ES-I3 (cell line): ENCODE data around the gene FBLN5.

Source experiments
- H3K36me3 ChIP-seq: 2 replicates; pipeline ENCODE4 v1.6.1; 2013; ENCODE audit warnings: mild to moderate bottlenecking, low read length, control low read depth, moderate library complexity; ENCODE audit not compliant: insufficient read depth
- H3K4me1 ChIP-seq: 2 replicates; pipeline ENCODE4 v1.6.1; 2013; ENCODE audit warnings: mild to moderate bottlenecking, control low read depth, low read length; ENCODE audit not compliant: insufficient read depth
- H3K9ac ChIP-seq: 2 replicates; pipeline ENCODE4 v1.6.1; 2013; ENCODE audit warnings: low read depth, mild to moderate bottlenecking, low read length, moderate library complexity
- H3K9me3 ChIP-seq: 2 replicates; pipeline ENCODE4 v1.6.1; 2013; ENCODE audit warnings: mild to moderate bottlenecking, low read length, moderate library complexity; ENCODE audit not compliant: control insufficient read depth, insufficient read depth

Gene FBLN5, protein sequence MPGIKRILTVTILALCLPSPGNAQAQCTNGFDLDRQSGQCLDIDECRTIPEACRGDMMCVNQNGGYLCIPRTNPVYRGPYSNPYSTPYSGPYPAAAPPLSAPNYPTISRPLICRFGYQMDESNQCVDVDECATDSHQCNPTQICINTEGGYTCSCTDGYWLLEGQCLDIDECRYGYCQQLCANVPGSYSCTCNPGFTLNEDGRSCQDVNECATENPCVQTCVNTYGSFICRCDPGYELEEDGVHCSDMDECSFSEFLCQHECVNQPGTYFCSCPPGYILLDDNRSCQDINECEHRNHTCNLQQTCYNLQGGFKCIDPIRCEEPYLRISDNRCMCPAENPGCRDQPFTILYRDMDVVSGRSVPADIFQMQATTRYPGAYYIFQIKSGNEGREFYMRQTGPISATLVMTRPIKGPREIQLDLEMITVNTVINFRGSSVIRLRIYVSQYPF

DNA sequence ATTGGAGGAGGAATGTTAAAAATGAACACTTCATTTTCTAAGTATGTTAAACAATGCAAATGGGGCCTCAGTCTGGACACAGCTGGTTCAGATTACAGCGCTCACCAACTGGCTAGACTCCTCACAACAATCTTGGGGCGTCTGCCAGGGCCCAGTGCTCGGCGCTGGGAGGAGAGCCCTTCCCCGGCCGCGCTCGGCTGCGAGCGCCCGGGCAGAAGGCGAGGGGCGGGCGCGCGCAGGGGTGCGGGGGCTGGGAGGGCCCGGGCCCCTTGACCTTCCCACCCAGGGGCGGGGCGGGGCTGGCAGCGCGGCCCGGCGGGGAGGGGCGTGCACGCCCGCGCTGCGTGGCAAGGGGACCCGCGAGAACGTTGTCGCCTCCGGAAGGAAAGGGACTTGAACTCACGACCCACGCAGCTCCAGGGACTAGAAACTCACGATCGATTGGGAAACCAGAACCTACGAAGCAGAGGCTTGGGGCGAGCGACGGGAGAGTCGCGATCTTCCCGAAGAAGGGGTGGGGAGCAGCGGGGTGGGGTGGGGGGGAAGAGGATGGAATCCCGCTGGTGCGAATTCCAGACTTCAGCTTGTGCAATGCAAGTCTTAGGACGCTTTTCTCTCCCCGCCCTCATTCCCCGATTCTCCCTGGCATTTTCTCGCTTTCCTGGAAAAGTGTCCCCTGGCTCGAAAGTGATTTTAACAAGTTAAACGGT is at the start of gene FBLN5:
Gene FBLN5, minus strand, starts transcription at position 220 of the 710 bp plus-strand sequence. CDS start 465 bp downstream, outside the sequence.
- Histone ChIP-seq H3K9ac (peak within 1 kb of the TSS; percentile 52), H3K36me3 (no peaks in the 10 kb centered on the region), H3K4me1 (no peaks in the 10 kb centered on the region), H3K9me3 (no peaks in the 10 kb centered on the region)

DNA sequence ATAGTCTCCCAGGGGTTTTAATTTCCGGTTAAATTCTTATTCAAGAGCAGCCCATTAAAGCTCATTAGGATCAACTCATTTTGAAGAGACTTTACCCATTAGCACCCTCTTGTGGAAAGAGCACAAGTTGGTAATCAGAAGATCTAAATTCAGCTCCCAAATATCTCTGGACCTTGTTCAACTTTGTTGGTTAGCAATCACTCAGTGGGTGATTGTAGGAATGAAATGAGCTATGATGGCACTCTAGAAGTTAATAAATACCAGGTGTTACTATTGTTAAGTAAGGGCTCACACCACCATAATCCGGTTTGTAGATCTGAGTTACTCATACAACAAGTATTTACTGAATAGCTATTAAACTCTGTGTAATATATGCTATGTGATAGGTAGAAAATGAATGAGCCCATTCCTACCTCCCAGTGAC is 49.5 kb upstream of the FBLN5 start:
- no peaks in the 10 kb centered on the region for H3K4me1 ChIP-seq
- no peaks in the 10 kb centered on the region for H3K9me3 ChIP-seq
- peaks cover 3% of the 10 kb centered on the region; the same call in 1 of the 2 replicates for H3K36me3 ChIP-seq
- no peak overlapping the region for H3K9ac ChIP-seq

DNA sequence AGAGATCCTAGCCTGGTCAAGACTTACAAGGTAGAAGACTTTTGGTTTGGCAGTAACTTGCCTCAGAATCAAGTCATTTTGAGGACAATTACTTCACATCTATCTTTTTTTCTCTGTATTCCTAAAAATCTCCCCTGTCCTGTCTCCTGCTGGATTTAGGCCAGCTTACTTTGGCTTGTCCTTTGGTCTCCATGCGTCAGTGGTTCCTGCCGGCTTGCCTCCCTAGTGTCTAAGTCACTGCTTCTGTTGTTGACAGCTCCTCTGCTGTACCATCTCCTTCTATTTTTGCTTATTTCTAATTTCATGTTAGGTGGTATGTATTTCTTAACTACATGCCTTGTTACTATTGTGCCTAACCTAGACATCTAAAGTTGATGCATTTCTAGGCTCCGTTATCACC is 39.7 kb upstream of the FBLN5 start:
- Histone ChIP-seq H3K36me3 (peaks cover 5% of the 10 kb centered on the region), H3K9me3 (no peaks in the 10 kb centered on the region), H3K4me1 (no peaks in the 10 kb centered on the region), H3K9ac (no peak overlapping the region)

DNA sequence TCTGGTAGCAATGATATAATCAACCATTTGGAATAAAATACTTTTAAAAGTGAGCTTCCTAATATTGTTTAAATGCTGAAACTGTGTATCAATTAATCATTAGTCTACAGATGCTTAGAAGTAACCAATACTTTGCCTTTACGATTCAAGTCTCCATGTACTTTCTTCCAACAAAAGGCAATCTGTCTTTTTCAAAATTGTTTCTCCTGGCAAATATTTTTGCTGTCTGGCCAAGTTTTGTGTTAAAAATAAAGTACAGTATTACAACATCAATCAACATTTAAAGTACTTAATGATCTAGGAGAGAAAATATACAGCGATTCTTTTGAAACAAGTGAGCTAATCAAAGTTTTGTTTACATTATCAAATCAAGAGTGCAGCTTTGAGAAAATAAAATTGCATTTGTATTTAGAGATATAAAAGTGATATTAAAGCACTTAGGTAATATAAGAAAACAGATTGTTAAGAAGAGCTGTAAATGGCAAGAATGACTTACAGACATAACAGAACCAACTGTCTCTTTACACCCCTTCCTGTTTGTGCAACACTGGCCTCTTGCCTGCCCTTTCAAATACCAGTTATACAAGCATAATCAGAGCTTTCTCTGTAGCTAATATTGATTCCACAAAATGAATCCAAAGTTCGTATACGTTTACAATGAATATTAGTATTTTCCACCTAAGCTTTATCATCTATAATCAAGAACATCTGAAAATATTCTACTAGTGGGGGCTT is 38.2 kb upstream of the FBLN5 start:
- no peaks in the 10 kb centered on the region for H3K36me3 ChIP-seq

DNA sequence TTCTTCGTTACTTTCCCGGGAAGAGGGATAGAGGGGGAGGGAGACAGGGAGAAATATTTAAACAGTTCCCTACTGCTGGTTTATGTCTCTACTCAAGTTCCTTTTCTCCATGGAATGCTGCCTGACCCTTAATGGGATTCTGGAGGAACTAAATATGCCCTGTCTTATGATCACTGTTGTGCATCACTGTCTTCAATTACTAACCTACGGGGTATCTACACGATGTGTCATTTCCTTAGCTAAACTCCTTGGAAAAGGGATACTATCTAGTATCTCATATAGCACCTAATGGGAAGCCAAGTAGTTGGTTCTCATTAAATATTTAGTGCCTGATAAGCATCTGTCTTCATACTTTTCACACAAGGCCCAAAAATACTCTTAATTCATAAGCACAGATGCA is 37.5 kb upstream of the FBLN5 start:
- Histone ChIP-seq H3K4me1 (no peaks in the 10 kb centered on the region), H3K36me3 (no peaks in the 10 kb centered on the region), H3K9ac (no peak overlapping the region), H3K9me3 (no peaks in the 10 kb centered on the region)

More for the DNA sequence above, 38.2 kb upstream of the FBLN5 start:
- Histone ChIP-seq H3K9me3 (no peaks in the 10 kb centered on the region), H3K4me1 (no peaks in the 10 kb centered on the region), H3K9ac (no peak overlapping the region)

DNA sequence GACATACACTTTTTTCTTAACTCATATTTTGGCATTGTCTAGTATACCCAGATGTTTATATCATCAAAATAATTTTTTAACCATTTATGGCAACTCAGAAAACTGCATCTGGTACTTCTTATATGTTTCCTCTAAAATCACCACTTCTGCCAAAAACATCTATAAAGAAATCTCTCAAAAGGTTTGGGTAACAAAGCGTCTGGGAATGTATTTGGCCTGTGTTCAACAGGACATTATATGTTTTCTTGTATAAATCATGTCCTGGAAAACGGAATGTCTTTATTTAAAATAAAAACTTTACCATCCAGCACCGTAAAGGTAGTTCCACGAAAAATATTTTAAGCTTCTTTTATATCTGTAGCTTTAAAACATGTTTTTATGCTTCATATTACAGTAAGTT is 36.1 kb upstream of the FBLN5 start:
- no peak overlapping the region for H3K9ac ChIP-seq
- no peaks in the 10 kb centered on the region for H3K36me3 ChIP-seq
- no peaks in the 10 kb centered on the region for H3K4me1 ChIP-seq
- no peaks in the 10 kb centered on the region for H3K9me3 ChIP-seq

DNA sequence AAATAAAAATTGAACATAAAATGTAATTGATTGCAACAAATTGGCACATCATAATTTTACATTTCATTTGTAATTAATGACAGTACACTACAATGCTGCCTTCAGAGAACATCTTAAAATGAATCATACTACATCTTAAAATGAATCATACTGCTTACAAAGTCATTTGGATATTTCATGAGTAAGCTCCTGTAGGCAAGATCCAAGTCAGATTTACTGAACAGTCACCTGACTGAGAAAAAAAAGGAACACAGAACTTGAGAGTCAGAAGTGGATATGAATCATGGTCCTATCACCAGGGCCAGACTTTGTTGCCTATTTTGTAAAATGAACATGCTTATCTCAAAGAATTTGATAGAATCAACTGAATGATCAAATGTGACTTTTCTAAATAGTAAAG is 32.7 kb upstream of the FBLN5 start:
- Histone ChIP-seq H3K4me1 (no peaks in the 10 kb centered on the region), H3K36me3 (peaks cover 4% of the 10 kb centered on the region; the same call in 1 of the 2 replicates), H3K9ac (no peak overlapping the region), H3K9me3 (no peaks in the 10 kb centered on the region)

DNA sequence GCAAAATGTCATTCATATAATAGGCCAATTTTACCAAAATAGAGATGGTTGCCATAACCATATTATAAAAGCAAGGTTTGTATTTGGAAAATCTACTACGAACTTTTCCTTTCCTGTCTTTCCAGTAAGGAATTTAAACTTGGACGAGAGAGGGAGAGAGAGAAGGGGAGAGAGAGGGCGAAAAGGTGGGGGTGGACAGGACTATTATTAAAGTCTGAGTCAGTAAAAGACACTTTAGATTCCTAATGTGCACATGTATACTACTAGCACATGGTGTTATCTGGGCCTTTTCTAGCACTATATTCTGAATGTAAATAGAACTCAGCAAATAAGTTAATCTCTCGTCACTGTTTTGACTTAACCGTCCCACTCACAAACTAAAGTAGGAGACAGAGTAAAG is 30.4 kb upstream of the FBLN5 start:
- Histone ChIP-seq H3K9me3 (no peaks in the 10 kb centered on the region), H3K9ac (no peak overlapping the region), H3K4me1 (no peaks in the 10 kb centered on the region), H3K36me3 (peaks cover 4% of the 10 kb centered on the region; the same call in 1 of the 2 replicates)

DNA sequence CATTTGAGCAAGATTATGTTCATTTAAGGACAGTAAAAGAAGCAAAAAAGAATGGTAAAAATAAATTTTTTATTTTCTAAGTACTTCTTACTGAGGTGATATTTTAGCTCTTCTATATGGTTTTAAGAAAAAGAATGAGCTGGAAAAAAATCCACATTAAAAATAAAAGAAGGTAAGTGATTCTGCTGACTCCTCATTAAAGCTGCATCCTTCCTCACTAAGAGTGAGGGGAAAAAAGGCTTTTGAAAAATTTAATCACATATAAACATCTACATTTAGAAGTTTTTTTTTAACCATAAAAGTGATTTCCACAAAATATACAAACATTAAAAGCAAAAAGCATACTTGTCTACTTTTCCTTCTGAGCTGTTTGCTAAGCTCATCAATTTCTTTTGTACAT is 28.3 kb upstream of the FBLN5 start:
- no peaks in the 10 kb centered on the region for H3K9me3 ChIP-seq
- no peaks in the 10 kb centered on the region for H3K4me1 ChIP-seq
- peaks cover 4% of the 10 kb centered on the region; the same call in 1 of the 2 replicates for H3K36me3 ChIP-seq
- H3K9ac ChIP-seq: no peak overlapping the region

DNA sequence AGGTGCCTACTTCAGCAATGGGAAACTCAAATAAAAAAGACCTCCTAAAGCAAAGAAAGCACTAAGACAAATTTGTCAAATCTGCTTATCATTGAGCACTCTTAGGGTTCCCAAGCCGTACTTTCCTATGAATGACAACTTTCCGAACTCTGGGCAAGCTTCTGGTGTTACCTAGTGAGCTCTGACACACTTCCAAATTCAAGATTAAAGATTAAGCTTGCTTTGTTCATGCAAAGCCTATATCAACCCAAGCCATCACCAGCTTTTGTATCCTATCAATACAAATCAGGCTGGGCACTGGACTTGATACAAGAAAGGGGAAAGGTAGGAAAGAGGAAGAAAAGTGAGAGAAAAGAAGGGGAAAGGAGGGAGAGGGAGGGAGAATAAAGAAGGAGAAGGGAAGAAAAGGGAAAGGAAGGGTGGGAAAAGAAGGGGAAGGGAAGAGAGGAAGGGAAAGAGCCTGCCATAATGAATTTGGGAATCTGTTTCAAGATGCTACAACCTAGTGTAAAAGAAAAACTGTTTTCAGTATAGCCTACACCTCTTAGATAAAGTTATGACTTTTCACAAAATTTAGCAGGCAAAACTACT is 23.8 kb upstream of the FBLN5 start:
- Histone ChIP-seq H3K9ac (no peak overlapping the region), H3K9me3 (no peaks in the 10 kb centered on the region), H3K4me1 (no peaks in the 10 kb centered on the region), H3K36me3 (no peaks in the 10 kb centered on the region)

DNA sequence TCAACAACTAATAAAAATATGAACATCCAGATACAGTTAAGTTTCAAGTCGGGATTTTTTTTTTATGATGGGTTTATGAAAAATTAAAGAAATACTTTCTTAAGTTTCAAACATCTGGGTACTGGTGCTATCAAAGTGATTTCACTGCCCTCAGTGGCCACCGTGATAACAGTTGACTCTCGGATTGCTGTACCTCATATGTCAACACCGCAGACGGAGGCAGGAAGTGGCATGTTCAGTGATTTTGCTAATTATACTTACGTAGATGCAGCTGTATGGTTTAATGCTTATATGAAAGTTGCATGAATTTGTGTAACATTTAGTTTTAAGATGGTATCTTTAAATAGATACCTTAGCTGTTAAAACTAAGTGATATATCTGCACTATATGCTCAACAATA is 20.8 kb upstream of the FBLN5 start:
- no peaks in the 10 kb centered on the region for H3K9me3 ChIP-seq
- H3K9ac ChIP-seq: no peak overlapping the region
- no peaks in the 10 kb centered on the region for H3K36me3 ChIP-seq
- no peaks in the 10 kb centered on the region for H3K4me1 ChIP-seq

DNA sequence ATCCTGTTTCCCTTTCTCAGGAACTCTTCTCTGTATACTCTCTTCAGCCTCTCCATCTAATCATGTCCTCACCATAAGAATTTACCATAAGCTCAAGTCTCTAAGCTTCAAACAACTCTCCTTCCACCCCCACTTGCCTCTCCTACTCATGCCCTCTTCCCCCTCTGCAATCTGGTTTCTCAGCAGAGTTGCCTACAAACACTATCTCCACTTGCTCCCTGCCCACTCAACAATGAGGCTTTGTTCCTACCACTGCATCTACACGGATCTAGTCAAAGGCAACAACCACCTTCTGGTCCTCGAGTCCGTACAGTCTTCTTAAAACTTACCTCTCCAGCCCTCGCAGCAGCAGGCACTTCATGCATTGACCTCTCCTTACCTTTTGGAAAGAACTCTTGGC is 17.2 kb upstream of the FBLN5 start:
- H3K9me3 ChIP-seq: no peaks in the 10 kb centered on the region
- H3K9ac ChIP-seq: no peak overlapping the region
- H3K36me3 ChIP-seq: no peaks in the 10 kb centered on the region
- no peaks in the 10 kb centered on the region for H3K4me1 ChIP-seq

DNA sequence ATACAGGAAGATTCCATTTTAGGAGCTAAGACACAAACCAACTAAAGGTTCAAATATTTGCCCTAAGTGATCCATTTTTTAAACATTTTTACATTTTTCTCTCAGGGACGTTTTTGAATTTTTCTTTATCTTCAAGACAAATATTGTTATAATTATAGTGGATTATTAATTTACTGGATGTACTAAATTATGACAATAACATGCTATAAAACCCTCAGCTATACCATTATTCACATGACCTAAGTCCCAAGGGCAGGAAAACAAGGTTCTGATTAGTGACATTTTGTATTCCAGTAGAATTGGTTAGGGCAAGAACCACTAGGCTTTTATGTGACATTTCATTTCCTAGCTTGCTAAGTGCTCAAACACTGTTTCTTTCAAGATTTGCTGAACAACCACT is 16.5 kb upstream of the FBLN5 start:
- Histone ChIP-seq H3K9me3 (no peaks in the 10 kb centered on the region), H3K36me3 (no peaks in the 10 kb centered on the region), H3K9ac (no peak overlapping the region), H3K4me1 (no peaks in the 10 kb centered on the region)

DNA sequence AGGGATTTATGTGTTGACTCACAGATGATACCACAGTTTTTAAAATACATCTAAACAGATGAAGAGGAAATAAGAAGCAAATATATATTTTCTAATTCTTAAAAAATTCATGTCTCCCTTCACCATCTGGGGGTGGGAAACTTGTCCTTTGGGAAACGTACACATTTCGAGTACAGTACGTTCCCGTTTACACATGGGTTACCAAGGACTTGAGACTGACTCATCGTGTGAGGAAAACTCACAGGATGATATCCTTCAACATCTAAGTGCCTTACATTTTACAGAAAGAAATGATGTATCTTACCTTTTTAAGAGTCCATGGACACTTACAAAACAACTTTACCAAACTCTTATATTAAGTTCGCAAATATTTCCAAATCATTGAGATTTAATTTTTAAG is 16.0 kb upstream of the FBLN5 start:
- Histone ChIP-seq H3K4me1 (no peaks in the 10 kb centered on the region), H3K9me3 (no peaks in the 10 kb centered on the region), H3K36me3 (no peaks in the 10 kb centered on the region), H3K9ac (no peak overlapping the region)
